Natural killer cell treated with Interleukin-12 subunit alpha and Interleukin-12 subunit beta and Interleukin-15 and Interleukin-18, amount 100 ng/mL, for 72 hours (primary cell): ENCODE measurements around the gene METRN. TPM values are rescaled to one million over a fixed set of nuclear protein-coding genes. Genes with fewer than 3 reads are reported as not detected.
"Not testable (repeated sequence)": the region's sequence is repeated elsewhere in the genome, so short reads cannot be mapped to it uniquely, and the experiment has no call there.

Experiments used
- ATAC-seq, 2 donors: fragments of 150-1000 bp; cut with Tn5 transposase in 1 of 2; sonication (Bioruptor Pico), chemical (Tn5 transposase) in 1 of 2; 2 replicates each; pipeline ENCODE4 v1.10.0; 2021
- DNase-seq: peaks from one replicate; pipeline ENCODE4 v3.0.0; 2022; ENCODE audit warnings: low spot score
- H3K27ac Mint-ChIP-seq, 2 donors: 1 replicate in 1 of 2; 2 replicates in 1 of 2; pipeline ENCODE4 v1.8.0; 2022; ENCODE audit warnings: mixed read lengths in 2 of 2, mild to moderate bottlenecking in 1 of 2, moderate library complexity in 1 of 2
- H3K27me3 Mint-ChIP-seq, 2 donors: 1 replicate in 1 of 2; 2 replicates in 1 of 2; pipeline ENCODE4 v1.8.0; 2022; ENCODE audit warnings: mixed read lengths in 2 of 2
- H3K36me3 Mint-ChIP-seq: one replicate; pipeline ENCODE4 v1.8.0; 2022; ENCODE audit warnings: mixed read lengths
- H3K4me1 Mint-ChIP-seq, 2 donors: 1 replicate in 1 of 2; 2 replicates in 1 of 2; pipeline ENCODE4 v1.8.0; 2022; ENCODE audit warnings: low read depth in 2 of 2, mixed read lengths in 2 of 2, mild to moderate bottlenecking in 1 of 2
- H3K4me3 Mint-ChIP-seq: one replicate; pipeline ENCODE4 v1.8.0; 2022; ENCODE audit warnings: mixed read lengths
- H3K9me3 Mint-ChIP-seq: 2 replicates; pipeline ENCODE4 v1.8.0; 2022; ENCODE audit warnings: mixed read lengths
- total RNA-seq, 2 donors: library from RNA; stranded (reverse); gene quantifications; one replicate each; pipeline ENCODE4 v1.2.3, GENCODE V29; 2022

METRN gene
- total RNA-seq, 2 donors from 2014 or later = 21.0 to 34.9 TPM

DNA sequence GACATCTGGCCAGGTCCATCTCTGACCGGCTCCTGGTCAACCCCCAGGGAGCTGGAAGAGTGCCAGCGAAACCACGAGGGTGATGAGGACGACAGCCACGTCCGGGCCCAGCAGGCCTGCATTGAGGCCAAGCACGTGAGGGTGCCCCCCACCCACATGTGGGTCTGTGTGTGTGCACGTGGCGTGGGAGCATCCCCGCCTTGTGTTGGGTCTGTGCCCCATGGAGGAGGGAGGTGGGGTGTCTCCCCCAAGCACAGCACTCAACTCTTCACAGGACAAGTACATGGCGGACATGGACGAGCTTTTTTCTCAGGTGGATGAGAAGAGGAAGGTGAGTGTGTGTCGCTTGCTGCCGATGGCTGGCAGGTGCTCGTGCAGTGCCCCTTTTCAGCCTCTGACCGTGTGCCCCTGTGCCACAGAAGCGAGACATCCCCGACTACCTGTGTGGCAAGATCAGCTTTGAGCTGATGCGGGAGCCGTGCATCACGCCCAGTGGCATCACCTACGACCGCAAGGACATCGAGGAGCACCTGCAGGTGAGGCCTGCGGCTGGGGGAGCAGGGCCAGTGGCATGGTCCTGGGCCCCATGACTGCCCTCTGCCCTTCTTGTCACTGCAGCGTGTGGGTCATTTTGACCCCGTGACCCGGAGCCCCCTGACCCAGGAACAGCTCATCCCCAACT is 33.0 kb upstream of the METRN start:
- H3K4me3 Mint-ChIP-seq = peak overlapping the region; percentile 81
- H3K27ac Mint-ChIP-seq = no peak overlapping the region
- no peaks in the 10 kb centered on the region for H3K36me3 Mint-ChIP-seq
- H3K4me1 Mint-ChIP-seq = peaks cover 11 to 13% of the 10 kb centered on the region in 2 donors
- no peaks in the 10 kb centered on the region for H3K9me3 Mint-ChIP-seq
- ATAC-seq (no peak), DNase-seq (no peak)
- no peaks in the 10 kb centered on the region for H3K27me3 Mint-ChIP-seq

DNA sequence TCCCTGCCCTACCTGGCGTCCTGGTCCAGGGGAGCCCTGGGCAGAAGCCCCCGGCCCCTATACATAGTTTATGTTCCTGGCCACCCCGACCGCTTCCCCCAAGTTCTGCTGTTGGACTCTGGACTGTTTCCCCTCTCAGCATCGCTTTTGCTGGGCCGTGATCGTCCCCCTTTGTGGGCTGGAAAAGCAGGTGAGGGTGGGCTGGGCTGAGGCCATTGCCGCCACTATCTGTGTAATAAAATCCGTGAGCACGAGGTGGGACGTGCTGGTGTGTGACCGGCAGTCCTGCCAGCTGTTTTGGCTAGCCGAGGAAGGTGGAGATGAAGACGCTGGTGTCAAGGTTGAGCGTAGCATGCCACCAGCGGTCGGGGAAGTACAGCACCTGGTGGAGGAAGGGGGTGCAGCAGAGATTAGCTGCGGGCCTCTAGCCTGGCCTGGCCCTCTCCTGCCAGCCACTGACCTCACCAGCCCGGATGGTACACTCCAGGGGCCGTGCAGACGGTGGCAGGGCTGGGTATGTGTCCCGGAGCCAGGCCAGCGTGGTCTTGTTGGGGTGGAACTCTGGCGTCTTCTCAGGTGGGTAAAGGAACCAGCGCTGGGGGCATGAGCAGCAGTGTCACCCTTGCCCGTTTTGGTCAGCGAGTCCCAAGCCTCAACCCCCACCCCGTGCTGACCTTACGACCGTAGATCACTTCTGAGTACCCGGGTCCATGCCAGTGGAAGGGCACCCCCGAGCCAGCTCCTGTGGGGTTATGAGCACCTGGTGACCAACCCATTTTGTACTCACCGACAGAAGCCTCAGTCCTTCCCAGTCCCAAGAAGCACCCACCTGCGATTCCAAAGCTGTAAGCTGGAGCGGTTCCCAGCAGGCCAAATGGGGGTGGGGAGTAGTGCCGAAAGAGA is 32.2 kb upstream of the METRN start:
- Mint-ChIP-seq H3K27me3 (no peaks in the 10 kb centered on the region), H3K9me3 (no peaks in the 10 kb centered on the region), H3K36me3 (no peaks in the 10 kb centered on the region), H3K4me1 (peaks cover 11 to 13% of the 10 kb centered on the region in 2 donors), H3K27ac (peak overlapping the region in 1 of 2 donors; percentile 39), H3K4me3 (peak overlapping the region; percentile 81)
- ATAC-seq (no peak), DNase-seq (no peak)

DNA sequence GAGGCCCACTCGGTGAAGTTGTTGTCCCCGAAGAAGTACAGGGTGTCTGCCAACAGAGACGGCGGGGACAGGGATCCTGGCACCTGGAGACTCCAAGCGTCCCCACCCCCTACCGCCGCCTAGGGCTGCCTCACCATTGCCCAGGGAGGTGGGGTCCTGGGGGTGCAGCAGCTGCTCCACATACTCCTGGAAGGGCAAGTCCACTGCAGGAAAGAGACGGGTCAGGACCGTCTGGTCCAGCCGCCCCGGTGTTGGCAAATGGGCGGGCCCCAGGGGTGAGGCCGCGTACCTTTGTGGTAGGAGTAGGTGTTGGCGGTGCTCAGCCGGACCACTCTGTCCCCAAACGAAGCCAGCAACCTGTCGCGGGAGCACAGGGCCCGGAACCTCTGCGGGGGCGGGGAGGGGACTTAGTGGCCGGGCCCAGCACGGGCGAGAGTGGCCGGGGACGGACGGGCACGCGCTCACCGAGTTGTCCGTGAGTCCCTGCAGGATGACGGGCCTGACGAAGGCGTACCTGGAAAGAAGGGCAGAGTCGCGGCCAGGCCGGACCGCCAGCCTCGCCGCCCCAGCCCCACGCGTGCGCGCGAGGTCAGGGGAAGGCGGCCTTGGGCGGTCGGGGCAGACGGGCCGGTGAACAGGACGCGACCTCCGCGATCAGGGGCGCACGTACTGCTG is 31.4 kb upstream of the METRN start:
- H3K4me1 Mint-ChIP-seq = peaks cover 11 to 13% of the 10 kb centered on the region in 2 donors
- H3K27me3 Mint-ChIP-seq = no peaks in the 10 kb centered on the region
- DNase-seq (no peak), ATAC-seq (no peak)
- no peaks in the 10 kb centered on the region for H3K9me3 Mint-ChIP-seq
- no peak overlapping the region for H3K27ac Mint-ChIP-seq
- no peaks in the 10 kb centered on the region for H3K36me3 Mint-ChIP-seq
- H3K4me3 Mint-ChIP-seq = peak overlapping the region; percentile 77

DNA sequence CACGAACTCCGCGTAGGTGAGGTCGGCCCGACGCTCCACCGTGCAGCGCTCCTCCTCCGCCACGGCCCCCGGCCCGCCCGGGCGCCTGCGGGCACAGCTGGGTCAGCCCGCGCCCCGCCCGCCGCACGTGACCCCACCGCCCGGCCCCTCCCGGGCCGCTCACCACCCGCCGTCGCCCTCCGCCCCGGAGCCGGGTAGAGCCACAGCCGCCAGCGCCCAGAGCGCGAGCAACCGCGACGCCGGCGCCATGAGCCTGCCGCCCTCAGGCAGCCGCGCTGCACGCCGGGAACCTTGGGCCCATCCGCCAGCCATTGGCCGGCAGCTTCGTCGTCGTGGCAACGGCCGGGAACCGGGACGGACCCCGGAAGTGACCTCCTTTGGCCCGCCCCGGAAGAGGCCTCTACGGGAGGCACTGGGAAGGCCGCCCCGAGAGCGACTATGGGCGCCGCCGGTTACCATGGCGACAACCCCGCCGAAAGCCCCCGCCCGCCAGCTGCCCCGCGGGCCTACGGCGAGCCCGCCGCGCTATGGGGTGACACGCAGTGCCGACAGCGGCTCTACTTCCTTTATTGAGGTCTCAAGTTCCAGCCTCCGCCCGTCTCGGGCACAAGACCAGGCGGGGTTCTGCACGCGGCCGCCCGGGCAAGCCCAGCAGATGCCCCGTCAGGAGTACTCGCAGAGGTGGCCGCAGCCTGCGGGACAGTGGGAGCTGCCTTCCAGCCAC is 30.7 kb upstream of the METRN start, which contains the start of gene JMJD8:
JMJD8 (minus strand) TSS at position 264 of the 724 bp plus-strand sequence; CDS start at position 249, 15 bp downstream.
- Mint-ChIP-seq H3K4me3 (peak within 1 kb of the TSS; percentile 77), H3K36me3 (no peaks in the 10 kb centered on the region), H3K27ac (peak within 1 kb of the TSS in 1 of 2 donors; percentile 44), H3K27me3 (no peaks in the 10 kb centered on the region), H3K9me3 (no peaks in the 10 kb centered on the region), H3K4me1 (peaks cover 9 to 11% of the 10 kb centered on the region in 2 donors)
- ATAC-seq = peak; percentile 83 to 88
- DNase-seq = peak; percentile 98

DNA sequence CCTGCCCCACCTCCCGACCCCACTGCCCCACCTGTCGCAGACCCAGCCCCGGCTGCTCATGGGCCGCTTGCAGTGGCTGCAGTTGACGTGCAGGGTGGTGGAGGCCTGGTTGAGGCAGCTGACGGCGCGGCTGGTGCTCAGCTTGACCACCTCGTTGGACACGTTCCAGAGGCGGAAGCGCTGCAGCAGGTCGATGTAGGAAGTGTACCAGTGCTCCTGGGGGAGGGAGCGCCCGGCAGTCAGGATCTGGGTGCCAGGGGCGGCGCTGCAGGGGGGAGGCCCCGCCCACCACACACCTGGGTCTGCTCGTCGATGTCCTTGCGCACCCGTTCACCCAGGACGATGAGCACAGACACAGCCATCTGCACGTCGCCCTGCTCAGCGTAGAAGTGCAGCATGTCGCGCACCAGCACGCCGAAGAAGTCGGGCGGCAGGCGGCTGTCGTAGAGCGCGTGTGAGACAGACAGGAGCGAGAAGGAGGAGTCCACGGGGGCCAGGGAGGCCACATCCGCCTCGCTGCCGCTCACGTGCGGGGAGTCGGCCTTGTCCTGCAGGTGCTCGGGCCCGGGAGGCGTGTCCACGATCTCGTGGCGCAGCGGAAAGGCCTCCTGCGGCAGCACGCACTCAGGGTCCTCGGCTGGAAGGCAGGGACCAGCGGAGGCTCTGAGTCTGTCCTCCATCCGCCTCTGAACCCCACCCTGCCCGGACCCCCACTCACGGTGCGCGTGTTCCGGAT is 29.8 kb upstream of the METRN start:
- Mint-ChIP-seq H3K4me1 (peaks cover 4 to 9% of the 10 kb centered on the region in 2 donors), H3K36me3 (no peaks in the 10 kb centered on the region), H3K4me3 (no peak overlapping the region), H3K27me3 (no peaks in the 10 kb centered on the region), H3K9me3 (no peaks in the 10 kb centered on the region), H3K27ac (peak overlapping the region in 1 of 2 donors; percentile 44)
- ATAC-seq (no peak), DNase-seq (no peak)

DNA sequence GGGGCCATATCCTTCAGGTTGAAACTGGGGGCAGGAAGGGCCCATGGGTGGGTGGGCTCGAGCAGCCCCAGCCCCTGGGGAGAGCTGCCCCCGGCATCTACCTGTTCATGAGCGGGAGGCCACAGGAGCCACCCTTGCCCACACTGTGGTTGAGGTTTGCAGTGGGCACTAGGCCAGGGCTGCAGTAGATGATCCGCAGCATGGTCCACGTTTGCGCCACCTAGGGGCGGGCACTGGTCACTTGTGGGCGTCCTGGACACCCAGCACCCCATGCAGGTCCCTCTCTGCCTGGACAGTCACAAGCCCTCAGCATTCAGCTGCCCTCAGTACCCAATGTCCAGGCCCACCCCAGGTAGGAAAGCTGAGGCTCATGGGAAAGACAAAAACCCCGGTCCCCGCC is 29.0 kb upstream of the METRN start:
- ATAC-seq (no peak), DNase-seq (no peak)
- Mint-ChIP-seq H3K9me3 (no peaks in the 10 kb centered on the region), H3K27ac (no peak overlapping the region), H3K36me3 (no peaks in the 10 kb centered on the region), H3K4me3 (no peak overlapping the region), H3K27me3 (no peaks in the 10 kb centered on the region), H3K4me1 (peaks cover 4 to 12% of the 10 kb centered on the region in 2 donors)

DNA sequence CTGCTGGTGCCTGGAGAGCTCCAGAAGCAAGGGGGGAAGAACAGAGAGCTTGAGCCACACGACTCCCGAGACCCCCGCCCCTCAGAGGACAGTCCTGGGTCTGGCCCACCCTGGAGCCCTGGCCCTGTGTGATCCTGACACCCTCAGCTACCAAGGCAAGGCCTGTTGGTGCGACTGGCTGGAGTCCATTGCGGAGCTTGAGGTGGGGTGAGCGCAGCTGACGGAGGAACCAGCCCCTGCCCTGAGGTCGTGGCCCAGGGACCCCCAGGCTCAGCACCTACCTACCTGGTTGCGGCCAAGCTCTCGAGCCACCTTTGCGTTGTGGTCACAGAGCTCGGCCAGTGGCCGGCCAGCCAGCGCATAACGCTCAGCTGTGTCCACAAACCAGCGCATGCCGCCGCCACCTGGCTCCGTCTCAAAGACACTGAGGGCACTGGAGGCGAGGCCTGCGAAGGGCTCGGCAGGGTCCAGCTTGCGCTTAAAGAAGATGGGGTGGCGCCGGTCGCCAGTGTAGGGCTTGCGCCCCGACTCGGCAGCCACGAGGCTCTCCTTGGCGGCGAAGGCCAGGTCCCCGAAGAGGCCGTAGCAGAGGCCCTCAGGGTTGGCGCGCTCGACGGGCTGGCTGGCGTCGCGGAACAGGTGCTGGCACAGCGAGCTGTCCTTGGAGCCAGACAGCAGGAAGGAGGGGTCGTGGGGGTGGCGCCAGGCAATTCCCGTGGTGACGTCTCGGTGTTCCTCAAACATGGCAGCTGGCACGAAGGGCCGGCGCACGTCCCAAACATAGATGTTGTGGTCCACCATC is 28.3 kb upstream of the METRN start:
- Mint-ChIP-seq H3K36me3 (no peaks in the 10 kb centered on the region), H3K4me1 (peaks cover 4 to 10% of the 10 kb centered on the region in 2 donors), H3K4me3 (no peak overlapping the region), H3K27me3 (no peaks in the 10 kb centered on the region), H3K9me3 (no peaks in the 10 kb centered on the region), H3K27ac (no peak overlapping the region)
- no peak for ATAC-seq
- no peak for DNase-seq

DNA sequence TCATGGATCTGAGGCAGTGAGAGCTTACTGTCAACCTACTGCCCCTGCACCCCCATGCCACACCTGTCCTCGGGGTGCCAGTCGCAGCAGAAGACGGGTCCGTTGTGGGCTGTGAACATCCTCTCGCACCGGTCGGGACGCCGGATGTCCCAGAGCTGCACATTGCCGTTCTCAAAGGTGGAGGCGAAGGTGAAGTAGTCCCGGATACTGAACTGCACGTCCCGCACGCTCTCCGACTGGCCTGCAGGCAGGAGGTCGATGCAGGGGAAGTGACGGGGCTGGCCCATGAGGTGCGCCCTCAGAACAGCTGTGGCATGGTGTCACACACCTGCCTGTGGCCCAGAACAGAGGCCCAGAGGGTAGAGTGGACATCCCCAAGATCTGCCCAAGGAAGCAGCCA is 27.4 kb upstream of the METRN start:
- Mint-ChIP-seq H3K36me3 (no peaks in the 10 kb centered on the region), H3K27ac (no peak overlapping the region), H3K4me1 (peaks cover 2 to 10% of the 10 kb centered on the region in 2 donors), H3K4me3 (no peak overlapping the region), H3K9me3 (no peaks in the 10 kb centered on the region), H3K27me3 (peaks cover 0 to 3% of the 10 kb centered on the region in 2 donors)
- DNase-seq (no peak), ATAC-seq (no peak)

DNA sequence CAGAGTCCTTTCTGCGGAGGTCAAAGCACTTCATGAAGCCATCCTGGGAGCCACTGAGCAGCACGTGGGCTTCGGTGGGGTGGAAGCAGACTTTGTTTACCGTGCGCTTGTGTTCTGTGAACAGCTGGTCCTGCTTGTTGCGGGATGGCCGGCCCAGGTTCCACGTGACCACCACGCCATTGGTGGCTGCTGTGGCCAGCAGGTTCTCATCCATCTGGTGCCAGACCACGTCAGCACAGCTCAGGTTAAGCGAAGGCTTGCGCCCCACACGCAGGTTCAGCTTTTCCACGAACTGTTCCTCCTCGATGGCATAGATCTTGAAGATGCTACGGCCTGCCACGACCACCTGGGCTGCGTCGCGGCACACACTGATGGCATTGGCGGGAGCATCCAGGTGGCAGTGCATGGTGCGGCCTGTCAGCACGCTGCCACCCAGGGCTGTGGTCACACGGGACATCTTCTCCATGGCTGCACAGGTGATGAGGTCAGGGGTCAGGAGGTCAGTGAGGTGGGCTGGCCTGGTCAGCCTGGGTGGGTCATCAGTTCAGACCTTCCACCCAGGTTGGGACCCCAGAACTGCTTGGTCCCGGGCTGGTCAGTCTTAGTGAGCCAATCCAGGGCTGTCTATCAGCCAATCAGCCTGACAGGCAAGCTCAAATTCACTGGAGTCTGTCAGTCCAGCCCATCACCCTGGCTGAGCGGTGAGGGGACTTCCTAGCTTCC is 25.6 kb upstream of the METRN start:
- DNase-seq = no peak
- no peaks in the 10 kb centered on the region for H3K9me3 Mint-ChIP-seq
- no peak for ATAC-seq
- peaks cover 0 to 10% of the 10 kb centered on the region in 2 donors for H3K4me1 Mint-ChIP-seq
- no peaks in the 10 kb centered on the region for H3K36me3 Mint-ChIP-seq
- H3K27me3 Mint-ChIP-seq = peaks cover 0 to 6% of the 10 kb centered on the region in 2 donors
- peak overlapping the region; percentile 76 to 90 for H3K27ac Mint-ChIP-seq
- peak overlapping the region; percentile 92 for H3K4me3 Mint-ChIP-seq

DNA sequence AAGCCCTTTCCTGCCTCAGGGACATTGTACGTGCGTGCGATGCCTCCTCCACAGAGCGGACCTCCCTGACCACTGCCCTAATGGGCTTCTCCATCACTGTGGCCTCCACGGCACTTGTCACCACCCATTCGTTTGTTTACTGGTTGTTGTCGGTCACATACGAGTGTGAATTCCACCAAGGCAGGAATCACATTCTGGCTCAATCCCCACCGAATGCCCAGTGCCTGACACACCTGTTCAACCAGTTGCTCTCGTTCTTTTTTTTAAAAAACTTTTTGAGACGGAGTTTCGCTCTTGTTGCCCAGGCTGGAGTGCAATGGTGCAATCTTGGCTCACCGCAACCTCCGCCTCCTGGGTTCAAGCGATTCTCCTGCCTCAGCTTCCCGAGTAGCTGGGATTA is 23.7 kb upstream of the METRN start:
- peak overlapping the region; percentile 76 to 90 for H3K27ac Mint-ChIP-seq
- ATAC-seq = not testable (repeated sequence)

DNA sequence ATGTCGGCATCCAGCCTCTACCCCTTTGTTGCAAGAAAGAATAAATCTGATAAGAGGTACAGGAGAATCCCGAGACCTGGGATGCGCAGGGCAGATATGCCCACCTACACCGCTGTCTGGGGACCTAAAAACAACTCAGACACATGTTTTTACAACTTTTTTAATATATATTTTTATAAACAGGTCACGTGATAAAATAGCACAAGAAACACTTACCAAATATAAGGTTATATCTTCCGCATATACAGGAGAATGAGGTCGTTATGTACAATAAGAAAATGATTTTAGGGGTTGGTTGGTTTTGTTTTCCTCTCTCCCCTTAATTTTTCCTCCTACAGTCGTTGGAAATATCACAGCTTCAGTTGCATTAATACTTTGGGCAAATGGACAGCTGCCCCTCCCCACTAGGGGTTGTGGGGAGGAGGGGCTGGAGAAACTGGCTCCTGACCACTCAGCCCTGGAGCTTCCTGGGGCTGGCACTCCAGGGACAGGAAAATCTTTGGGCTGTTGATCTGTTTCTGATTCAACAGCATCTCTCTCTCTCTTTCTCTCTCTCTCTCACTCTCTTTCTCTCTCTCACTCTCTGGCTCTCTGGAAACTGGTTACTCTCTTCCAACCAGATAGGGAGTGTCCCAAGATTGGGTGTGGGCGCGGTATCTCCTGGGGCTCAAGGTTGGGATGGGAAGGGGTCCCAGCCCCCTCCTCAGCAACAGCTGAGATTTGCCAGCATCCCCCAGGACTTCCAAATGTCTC is 22.4 kb upstream of the METRN start:
- Mint-ChIP-seq H3K36me3 (no peaks in the 10 kb centered on the region), H3K4me3 (peak overlapping the region; percentile 35), H3K4me1 (peaks cover 3 to 10% of the 10 kb centered on the region in 2 donors), H3K27ac (no peak overlapping the region), H3K27me3 (peaks cover 0 to 8% of the 10 kb centered on the region in 2 donors), H3K9me3 (no peaks in the 10 kb centered on the region)
- no peak for DNase-seq
- no peak for ATAC-seq

More for the DNA sequence above, 23.7 kb upstream of the METRN start:
- peak overlapping the region; percentile 60 for H3K4me3 Mint-ChIP-seq
- H3K9me3 Mint-ChIP-seq, H3K36me3 Mint-ChIP-seq, H3K27me3 Mint-ChIP-seq, DNase-seq: not testable (repeated sequence)
- H3K4me1 Mint-ChIP-seq = peaks cover 3 to 10% of the 10 kb centered on the region in 2 donors
